Dendritic cell treated with granulocyte-macrophage colony-stimulating factor and Interleukin-4, amounts not matched to agents 40 ng/mL and 50 ng/mL, for 4 days (primary cell): ENCODE results near the gene CUL4A.

Experiments used
- H3K27ac Mint-ChIP-seq: one replicate; pipeline ENCODE4 v1.8.0; 2022; ENCODE audit warnings: mild to moderate bottlenecking, mixed read lengths
- H3K27me3 Mint-ChIP-seq: one replicate; pipeline ENCODE4 v1.8.0; 2022; ENCODE audit warnings: mild to moderate bottlenecking, mixed read lengths
- H3K36me3 Mint-ChIP-seq: one replicate; pipeline ENCODE4 v1.8.0; 2022; ENCODE audit warnings: low read depth, mixed read lengths
- H3K4me1 Mint-ChIP-seq: one replicate; pipeline ENCODE4 v1.8.0; 2022; ENCODE audit warnings: low read depth, mixed read lengths
- H3K4me3 Mint-ChIP-seq: one replicate; pipeline ENCODE4 v1.8.0; 2022; ENCODE audit warnings: mild to moderate bottlenecking, moderate library complexity, mixed read lengths
- H3K9me3 Mint-ChIP-seq: one replicate; pipeline ENCODE4 v1.8.0; 2022; ENCODE audit warnings: mixed read lengths
- intact Hi-C: fragments of 100-400 bp; cut with micrococcal nuclease; formaldehyde crosslinking; loops from one replicate; pipeline ENCODE4 v1.15.0; 2022

Gene CUL4A

GRCh38 chr13:113170511-113170910 is 38.9 kb upstream of the CUL4A start:
- intact Hi-C loops: no loop called here
- Mint-ChIP-seq H3K4me3 (no peak overlapping the region), H3K4me1 (peaks cover 28% of the 10 kb centered on the region), H3K27me3 (peaks cover 2% of the 10 kb centered on the region), H3K36me3 (peaks cover 54% of the 10 kb centered on the region), H3K9me3 (peaks cover under 1% of the 10 kb centered on the region), H3K27ac (no peak overlapping the region)

- H3K9me3 Mint-ChIP-seq: peaks cover 10% of the 10 kb centered on the region
- H3K27me3 Mint-ChIP-seq: no peaks in the 10 kb centered on the region
- peak overlapping the region; percentile 35 for H3K27ac Mint-ChIP-seq
- H3K4me3 Mint-ChIP-seq: no peak overlapping the region
- intact Hi-C loops: no loop called here
- H3K4me1 Mint-ChIP-seq: peaks cover 38% of the 10 kb centered on the region
- H3K36me3 Mint-ChIP-seq: peaks cover 64% of the 10 kb centered on the region
These were observed 37.9 kb upstream of the CUL4A start for GRCh38 chr13:113171250-113172125.

GRCh38 chr13:113172419-113172926 is 36.9 kb upstream of the CUL4A start:
- H3K4me3 Mint-ChIP-seq: no peak overlapping the region
- intact Hi-C loops: no loop called here
- H3K27me3 Mint-ChIP-seq: no peaks in the 10 kb centered on the region
- peaks cover 72% of the 10 kb centered on the region for H3K36me3 Mint-ChIP-seq
- H3K27ac Mint-ChIP-seq: no peak overlapping the region
- peaks cover 13% of the 10 kb centered on the region for H3K9me3 Mint-ChIP-seq
- H3K4me1 Mint-ChIP-seq: peaks cover 39% of the 10 kb centered on the region

- Mint-ChIP-seq H3K27me3 (no peaks in the 10 kb centered on the region), H3K9me3 (peaks cover 13% of the 10 kb centered on the region), H3K36me3 (peaks cover 90% of the 10 kb centered on the region), H3K4me1 (peaks cover 30% of the 10 kb centered on the region), H3K27ac (peak overlapping the region; percentile 93), H3K4me3 (peak overlapping the region; percentile 6)
- intact Hi-C loops: loop anchor here (1.0 kb wide), 1 partner anchor 23 kb away; no protein-coding TSS in a partner anchor
These were observed 33.1 kb upstream of the CUL4A start for GRCh38 chr13:113176280-113176679.

GRCh38 chr13:113176822-113177221 is 32.6 kb upstream of the CUL4A start:
- intact Hi-C loops: loop anchor here (1.0 kb wide), 1 partner anchor 24 kb away; no protein-coding TSS in a partner anchor
- H3K4me3 Mint-ChIP-seq: no peak overlapping the region
- H3K27me3 Mint-ChIP-seq: no peaks in the 10 kb centered on the region
- H3K9me3 Mint-ChIP-seq: peaks cover 13% of the 10 kb centered on the region
- H3K27ac Mint-ChIP-seq: peak overlapping the region; percentile 93
- H3K4me1 Mint-ChIP-seq: peaks cover 25% of the 10 kb centered on the region
- H3K36me3 Mint-ChIP-seq: peaks cover 89% of the 10 kb centered on the region

GRCh38 chr13:113178070-113178895 is 31.1 kb upstream of the CUL4A start:
- no peak overlapping the region for H3K4me3 Mint-ChIP-seq
- peaks cover 91% of the 10 kb centered on the region for H3K36me3 Mint-ChIP-seq
- H3K9me3 Mint-ChIP-seq: peaks cover 13% of the 10 kb centered on the region
- H3K4me1 Mint-ChIP-seq: peaks cover 20% of the 10 kb centered on the region
- intact Hi-C loops: no loop called here
- no peaks in the 10 kb centered on the region for H3K27me3 Mint-ChIP-seq
- no peak overlapping the region for H3K27ac Mint-ChIP-seq

GRCh38 chr13:113178896-113179167 is 30.6 kb upstream of the CUL4A start:
- H3K4me3 Mint-ChIP-seq: no peak overlapping the region
- intact Hi-C loops: no loop called here
- H3K4me1 Mint-ChIP-seq: peaks cover 19% of the 10 kb centered on the region
- no peak overlapping the region for H3K27ac Mint-ChIP-seq
- H3K36me3 Mint-ChIP-seq: peaks cover 97% of the 10 kb centered on the region
- peaks cover 13% of the 10 kb centered on the region for H3K9me3 Mint-ChIP-seq
- H3K27me3 Mint-ChIP-seq: no peaks in the 10 kb centered on the region

GRCh38 chr13:113179374-113180230 is 29.8 kb upstream of the CUL4A start:
- intact Hi-C loops: no loop called here
- H3K27ac Mint-ChIP-seq: no peak overlapping the region
- H3K9me3 Mint-ChIP-seq: peaks cover 13% of the 10 kb centered on the region
- H3K4me1 Mint-ChIP-seq: peaks cover 14% of the 10 kb centered on the region
- no peak overlapping the region for H3K4me3 Mint-ChIP-seq
- no peaks in the 10 kb centered on the region for H3K27me3 Mint-ChIP-seq
- peaks cover 95% of the 10 kb centered on the region for H3K36me3 Mint-ChIP-seq

GRCh38 chr13:113182046-113182445 is 27.4 kb upstream of the CUL4A start:
- Mint-ChIP-seq H3K36me3 (peaks cover 90% of the 10 kb centered on the region), H3K4me1 (peaks cover 2% of the 10 kb centered on the region), H3K4me3 (no peak overlapping the region), H3K27me3 (no peaks in the 10 kb centered on the region), H3K27ac (no peak overlapping the region), H3K9me3 (no peaks in the 10 kb centered on the region)
- intact Hi-C loops: no loop called here

- no peak overlapping the region for H3K27ac Mint-ChIP-seq
- H3K4me1 Mint-ChIP-seq: peaks cover 15% of the 10 kb centered on the region
- intact Hi-C loops: no loop called here
- peaks cover 90% of the 10 kb centered on the region for H3K36me3 Mint-ChIP-seq
- H3K4me3 Mint-ChIP-seq: no peak overlapping the region
- H3K9me3 Mint-ChIP-seq: no peaks in the 10 kb centered on the region
- H3K27me3 Mint-ChIP-seq: no peaks in the 10 kb centered on the region
These were observed 25.8 kb upstream of the CUL4A start for GRCh38 chr13:113183450-113184129.

GRCh38 chr13:113184568-113185440 is 24.6 kb upstream of the CUL4A start:
- H3K4me1 Mint-ChIP-seq: peaks cover 15% of the 10 kb centered on the region
- no peaks in the 10 kb centered on the region for H3K27me3 Mint-ChIP-seq
- intact Hi-C loops: no loop called here

GRCh38 chr13:113186061-113186900 is 23.1 kb upstream of the CUL4A start:
- peaks cover 90% of the 10 kb centered on the region for H3K36me3 Mint-ChIP-seq
- intact Hi-C loops: no loop called here
- H3K9me3 Mint-ChIP-seq: no peaks in the 10 kb centered on the region
- H3K4me3 Mint-ChIP-seq: no peak overlapping the region
- H3K4me1 Mint-ChIP-seq: peaks cover 15% of the 10 kb centered on the region
- no peaks in the 10 kb centered on the region for H3K27me3 Mint-ChIP-seq
- peak overlapping the region; percentile 26 for H3K27ac Mint-ChIP-seq

More at GRCh38 chr13:113184568-113185440, 24.6 kb upstream of the CUL4A start:
- no peak overlapping the region for H3K4me3 Mint-ChIP-seq
- H3K27ac Mint-ChIP-seq: no peak overlapping the region
- no peaks in the 10 kb centered on the region for H3K9me3 Mint-ChIP-seq
- peaks cover 90% of the 10 kb centered on the region for H3K36me3 Mint-ChIP-seq
